CD4-positive, alpha-beta T cell treated with Interleukin-10 for 1 hour (primary cell): ENCODE data around the gene CAMTA1.
"Not testable (repeated sequence)": the region's sequence is repeated elsewhere in the genome, so short reads cannot be mapped to it uniquely, and the experiment has no call there.

Experiments
- DNase-seq: peaks from one replicate; pipeline ENCODE4 v3.0.0-alpha.2; 2020

The CAMTA1 gene

DNA sequence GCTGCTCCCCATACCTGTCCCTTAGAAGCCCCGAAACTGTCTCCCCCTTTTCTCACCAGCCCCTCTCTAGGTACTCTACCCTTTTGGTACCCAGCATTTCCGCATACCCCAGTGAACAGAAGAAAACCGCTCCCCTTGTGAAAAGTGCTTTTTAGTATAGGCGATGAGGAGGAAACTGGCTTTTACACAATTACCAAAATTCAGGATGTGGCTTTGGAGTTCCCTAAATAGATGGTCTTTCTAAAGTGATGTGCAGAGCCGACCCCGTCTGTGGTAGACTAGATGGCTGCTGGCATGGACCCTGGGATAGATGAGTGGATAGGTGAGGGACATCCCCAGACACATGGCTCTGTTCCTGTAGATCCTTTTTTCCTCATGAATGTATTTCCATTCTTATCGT, 996.2 kb downstream of the CAMTA1 start:
- no peak for DNase-seq

DNA sequence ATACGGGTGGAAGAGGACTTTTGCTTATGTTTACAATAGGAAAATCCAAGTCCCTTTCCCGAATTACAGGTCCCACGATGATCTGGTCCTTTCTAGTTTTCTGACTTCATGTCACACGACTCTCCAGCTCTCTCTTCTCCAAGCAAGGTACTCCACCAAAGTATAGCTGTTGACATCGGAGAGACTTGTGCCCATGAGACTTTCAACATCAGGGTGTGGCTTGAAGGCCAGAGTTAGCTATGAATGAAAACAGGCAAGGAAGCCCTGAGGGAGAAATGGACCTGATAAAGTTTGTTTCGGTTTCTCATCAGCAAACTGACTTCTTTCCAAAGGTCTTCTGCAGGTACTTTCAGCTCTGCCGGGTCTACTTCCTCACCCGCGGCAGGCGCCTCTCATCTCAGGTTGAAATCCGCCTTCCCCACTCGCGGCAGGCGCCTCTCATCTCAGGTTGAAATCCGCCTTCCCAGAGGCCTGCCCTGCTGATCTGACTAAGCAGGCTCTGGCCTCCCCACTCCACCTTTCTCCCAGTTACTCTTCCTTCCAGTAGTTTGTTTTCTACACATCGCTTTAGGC, 996.8 kb downstream of the CAMTA1 start:
- peak; percentile 35 for DNase-seq

DNA sequence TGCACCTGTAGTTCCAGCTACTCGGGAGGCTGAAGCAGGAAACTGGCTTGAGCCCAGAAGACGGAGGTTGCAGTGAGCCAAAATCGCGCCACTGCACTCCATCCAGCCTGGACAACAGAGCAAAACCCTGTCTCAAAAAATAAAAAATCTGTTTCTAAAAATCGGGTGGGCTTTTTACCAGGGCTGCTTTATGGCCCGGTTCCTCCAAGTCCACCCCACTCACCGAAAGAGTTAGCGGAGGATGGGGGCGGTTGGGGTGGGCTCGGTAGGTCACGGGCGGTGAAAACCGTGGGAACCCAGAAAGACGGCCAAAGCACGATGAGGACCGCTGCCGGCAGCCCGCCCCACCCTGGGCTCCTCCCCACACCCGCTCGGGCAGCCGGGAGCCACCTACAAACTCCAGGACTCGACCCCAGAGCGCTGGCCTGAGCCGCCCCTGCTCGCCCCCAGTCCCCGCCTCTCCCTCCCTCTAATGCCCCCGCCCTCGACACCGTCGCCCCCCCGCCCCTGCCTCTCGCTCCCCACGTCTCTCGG, 998.0 kb downstream of the CAMTA1 start:
- DNase-seq = no peak

DNA sequence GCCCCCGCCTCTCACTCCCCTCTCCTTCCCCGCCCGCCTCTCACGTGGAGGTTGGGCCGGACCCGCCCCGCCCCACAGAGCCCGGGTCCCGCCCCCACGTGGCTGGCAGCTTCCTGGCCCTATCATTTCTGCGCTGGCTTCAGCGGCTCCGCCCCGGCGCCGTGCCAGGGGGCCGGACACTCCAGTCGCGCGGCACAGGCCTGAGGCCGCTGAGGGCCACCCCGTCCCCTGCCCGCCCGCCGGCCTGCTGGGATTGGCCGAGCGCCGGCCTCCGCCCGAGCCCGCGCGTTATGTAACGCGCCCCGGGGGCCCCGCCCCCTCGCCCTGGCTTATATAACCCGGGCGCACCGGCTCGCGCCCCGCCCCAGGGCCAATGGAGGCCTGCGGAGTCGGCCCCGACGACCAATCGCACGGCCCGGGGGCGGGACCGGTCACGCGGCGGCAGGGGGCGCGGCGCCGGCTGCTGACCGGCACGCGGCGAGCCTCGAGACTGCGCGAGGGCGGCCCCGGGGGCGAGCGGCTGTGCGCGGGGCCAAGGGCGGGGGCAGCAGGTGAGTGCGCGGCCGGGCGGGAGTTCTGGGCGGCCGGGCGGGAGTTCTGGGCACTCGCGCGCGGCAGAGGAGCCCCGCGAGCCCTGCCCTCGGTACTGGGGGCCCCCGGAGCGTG, 998.7 kb downstream of the CAMTA1 start, which contains the start of gene PER3:
Gene PER3 (plus strand): TSS at position 466 of the 666 bp plus-strand sequence. CDS start 587 bp downstream, outside the sequence.
- peak; percentile 94 for DNase-seq

DNA sequence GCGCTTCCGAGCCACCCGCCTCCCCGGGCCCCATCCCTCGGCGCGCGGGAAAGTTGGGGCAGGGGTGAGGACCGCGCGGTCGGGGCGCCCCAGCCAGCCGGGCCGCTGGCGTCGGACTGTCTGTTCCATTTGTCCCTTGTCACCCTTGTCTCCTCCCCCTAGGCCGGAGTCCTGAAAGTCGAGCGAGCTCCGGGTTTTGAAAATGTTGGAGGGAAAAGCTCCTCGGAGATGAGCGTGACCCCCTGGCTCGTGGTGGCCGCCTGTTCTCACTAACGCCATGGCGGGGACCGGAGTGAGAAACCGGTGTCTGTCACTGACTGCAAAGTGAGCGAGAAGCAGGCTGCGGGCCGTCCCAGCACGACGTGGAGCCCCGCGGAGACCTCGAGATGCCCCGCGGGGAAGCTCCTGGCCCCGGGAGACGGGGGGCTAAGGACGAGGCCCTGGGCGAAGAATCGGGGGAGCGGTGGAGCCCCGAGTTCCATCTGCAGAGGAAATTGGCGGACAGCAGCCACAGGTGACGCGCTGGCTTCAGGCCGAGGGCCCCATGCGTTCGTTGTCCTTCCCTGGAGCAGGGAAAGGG, 999.3 kb downstream of the CAMTA1 start:
- DNase-seq = no peak

DNA sequence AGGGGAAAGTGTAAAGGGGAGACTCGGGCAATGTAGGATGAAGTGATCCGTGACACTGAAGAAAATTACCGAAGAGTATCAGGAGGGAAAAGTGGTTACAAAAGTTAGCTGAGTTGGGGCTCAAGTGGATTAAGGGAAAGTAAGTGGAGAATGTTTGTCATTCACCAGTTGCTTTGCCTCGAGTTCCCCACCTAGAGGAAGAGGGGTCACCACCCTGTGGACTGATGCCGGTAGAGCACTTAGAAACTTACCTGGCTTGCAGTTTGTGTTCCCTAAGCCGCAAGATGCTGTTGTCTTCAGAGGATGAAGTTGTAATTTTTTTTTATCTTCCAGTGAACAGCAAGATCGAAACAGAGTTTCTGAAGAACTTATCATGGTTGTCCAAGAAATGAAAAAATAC, 999.9 kb downstream of the CAMTA1 start:
- DNase-seq = no peak

DNA sequence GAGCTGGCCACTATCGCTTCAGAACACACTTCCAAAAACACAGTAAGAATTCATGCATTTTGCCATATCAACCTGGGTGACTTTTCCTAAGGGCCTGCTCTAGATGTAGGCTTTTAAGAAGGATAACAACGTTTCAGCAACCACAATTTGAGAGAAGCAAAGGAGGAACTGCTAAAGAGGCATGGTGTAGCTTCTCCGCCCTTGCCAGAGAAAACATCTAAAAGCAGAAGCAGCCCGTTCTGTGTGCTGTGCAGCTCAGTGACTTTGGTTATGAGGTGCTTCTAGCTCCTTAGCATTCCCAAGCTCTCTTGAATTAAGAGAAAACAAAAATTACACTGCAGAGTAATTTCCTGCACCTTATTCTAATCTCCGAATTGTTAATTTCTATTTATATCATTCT, 1001.5 kb downstream of the CAMTA1 start:
- DNase-seq = no peak

DNA sequence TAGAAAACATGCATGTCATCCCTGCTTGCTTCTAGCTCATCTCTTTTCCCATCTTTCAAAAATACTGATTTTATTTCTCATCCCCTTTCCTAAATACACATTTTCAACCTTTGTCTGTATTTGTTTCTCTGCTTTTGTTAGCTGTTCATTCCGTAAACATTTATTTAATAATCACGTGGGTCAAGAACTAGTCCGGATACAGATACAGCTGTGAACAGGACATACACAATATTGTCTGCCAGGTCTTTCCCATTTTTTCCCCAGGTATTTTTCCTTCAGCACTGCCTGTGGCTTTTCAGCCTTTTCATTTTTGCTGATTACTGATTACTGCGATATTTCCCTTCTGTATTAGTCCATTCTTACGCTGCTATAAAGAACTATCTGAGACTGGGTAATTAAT, 1004.6 kb downstream of the CAMTA1 start:
- no peak for DNase-seq

DNA sequence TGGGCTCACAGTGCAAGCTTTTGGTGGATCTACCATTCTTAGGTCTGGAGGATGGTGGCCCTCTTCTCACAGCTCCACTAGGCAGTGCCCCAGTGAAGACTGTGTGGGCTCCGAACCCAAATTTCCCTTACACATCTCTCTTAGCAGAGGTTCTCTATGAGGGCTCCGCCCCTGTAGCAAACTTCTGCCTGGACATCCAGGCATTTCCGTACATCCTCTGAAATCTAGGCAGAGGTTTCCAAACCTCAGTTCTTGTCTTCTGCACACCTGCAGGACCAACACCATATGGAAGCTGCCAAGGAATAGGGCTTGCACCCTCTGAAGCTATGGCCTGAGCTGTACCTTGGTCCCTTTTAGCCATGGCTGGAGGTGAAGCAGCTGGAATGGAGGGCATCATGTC, 1005.8 kb downstream of the CAMTA1 start:
- not testable (repeated sequence) for DNase-seq

DNA sequence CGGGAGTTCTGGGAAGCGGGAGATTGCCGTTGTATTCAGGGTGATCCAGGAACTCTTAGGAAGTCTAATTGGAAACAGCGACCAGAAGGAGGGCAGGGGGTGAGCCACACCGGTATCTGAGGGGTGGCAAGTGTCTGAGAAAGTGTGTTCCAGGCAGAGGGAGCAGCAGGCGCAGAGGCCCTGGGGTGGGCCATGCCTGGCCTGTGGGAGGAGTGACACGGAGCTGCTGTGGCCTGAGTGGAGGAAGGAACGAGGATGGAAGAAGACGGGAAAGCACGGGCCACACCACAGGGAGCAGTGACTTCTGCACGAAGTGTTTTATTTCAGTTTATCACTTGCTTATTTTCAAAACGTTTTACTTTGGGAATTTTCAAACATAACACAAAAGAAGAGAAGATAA, 1010.2 kb downstream of the CAMTA1 start:
- no peak for DNase-seq

DNA sequence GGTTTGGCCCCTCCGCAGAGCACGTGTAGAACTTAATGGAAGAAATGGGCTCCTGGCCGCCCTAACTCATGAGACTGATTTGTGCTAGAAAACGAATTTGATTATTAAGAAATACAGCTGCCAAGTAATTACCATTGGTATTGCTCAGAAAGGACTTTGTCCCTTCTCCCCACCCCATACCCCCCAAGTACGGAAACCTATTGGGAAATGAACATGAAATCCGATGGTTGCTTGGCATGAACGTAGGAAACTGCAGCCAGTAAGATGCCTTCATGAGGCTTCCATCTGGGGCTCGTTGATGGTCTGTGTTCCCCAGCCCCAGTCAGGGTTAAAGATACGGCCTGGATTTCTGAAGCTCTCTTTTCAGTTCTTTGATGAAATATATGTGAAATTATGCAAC, 1020.2 kb downstream of the CAMTA1 start:
- DNase-seq = no peak

DNA sequence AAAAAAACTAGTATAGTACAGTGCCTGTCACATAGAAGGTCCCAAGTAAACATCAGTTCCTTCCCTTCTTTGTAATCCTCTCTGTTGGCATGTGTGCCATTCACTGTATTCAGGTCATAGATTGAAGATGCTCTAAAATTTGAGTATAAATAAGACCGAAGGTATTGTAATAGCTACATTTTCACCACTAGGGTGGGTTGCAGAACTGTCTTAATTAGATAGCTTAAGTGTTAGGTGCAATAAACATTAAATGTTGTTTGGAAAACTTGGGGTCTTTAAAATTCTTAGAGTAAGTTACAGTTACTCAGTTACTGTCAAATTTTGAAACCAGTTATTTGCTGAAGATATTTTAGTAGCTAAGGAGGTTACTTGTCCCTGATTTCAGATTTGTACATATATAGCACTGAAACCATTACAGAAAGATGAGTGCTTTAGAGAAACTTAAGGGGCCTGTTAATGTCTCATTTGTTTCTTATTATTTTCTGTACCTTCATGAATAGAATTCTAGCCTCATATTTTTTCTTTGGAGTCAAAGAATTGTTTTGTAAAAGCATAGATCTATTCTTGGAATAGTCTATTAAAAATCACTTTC, 1023.1 kb downstream of the CAMTA1 start:
- peak; percentile 25 for DNase-seq

DNA sequence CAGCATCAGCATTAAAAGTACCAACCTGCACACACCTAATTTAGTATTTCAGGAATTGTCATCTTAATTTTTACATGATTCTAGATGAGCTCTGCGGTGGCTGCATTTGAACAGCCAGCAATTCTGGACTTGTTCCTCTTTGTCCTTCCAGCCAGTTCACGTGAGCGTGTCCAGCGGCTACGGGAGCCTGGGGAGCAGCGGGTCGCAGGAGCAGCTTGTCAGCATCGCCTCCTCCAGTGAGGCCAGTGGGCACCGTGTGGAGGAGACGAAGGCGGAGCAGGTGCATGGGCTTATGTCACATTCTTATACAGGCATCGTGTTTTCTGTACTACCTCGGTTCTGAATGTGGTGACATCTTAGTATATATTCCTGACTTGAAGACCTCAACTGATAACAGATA, 1024.5 kb downstream of the CAMTA1 start:
- no peak for DNase-seq

DNA sequence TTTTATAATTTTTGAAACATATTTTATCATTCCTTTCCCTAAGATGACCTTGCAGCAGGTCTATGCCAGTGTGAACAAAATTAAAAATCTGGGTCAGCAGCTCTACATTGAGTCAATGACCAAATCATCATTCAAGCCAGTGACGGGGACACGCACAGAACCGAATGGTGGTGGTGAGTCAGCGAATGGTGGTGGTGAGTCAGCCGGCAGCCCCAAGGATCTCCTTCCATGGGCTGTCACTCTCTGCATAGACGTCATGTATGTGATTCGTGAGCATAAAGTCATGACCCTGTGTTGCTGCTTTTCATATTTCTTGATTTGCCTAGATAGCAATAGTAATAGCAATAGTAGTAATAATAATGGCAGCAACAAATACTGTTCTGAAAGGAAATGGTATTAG, 1025.1 kb downstream of the CAMTA1 start:
- no peak for DNase-seq

DNA sequence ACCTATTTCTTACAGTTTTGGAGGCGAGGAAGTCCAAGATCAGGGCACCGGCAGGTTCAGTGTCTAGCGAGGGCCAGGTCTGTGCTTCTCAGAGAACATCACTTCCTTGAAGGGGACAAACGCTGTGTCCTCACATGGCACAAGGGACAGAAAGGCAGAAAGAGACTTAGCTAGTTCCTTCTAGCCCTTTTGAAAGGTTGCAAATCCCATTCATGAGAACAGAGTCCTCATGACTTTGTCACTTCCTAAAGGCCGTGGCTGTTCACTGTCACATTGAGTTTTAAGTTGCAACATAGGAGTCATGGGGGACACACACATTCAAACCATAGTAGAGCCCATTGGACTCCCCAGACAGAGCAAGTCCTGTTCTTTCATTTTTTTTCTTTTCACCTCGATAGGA, 1026.2 kb downstream of the CAMTA1 start:
- DNase-seq = no peak

DNA sequence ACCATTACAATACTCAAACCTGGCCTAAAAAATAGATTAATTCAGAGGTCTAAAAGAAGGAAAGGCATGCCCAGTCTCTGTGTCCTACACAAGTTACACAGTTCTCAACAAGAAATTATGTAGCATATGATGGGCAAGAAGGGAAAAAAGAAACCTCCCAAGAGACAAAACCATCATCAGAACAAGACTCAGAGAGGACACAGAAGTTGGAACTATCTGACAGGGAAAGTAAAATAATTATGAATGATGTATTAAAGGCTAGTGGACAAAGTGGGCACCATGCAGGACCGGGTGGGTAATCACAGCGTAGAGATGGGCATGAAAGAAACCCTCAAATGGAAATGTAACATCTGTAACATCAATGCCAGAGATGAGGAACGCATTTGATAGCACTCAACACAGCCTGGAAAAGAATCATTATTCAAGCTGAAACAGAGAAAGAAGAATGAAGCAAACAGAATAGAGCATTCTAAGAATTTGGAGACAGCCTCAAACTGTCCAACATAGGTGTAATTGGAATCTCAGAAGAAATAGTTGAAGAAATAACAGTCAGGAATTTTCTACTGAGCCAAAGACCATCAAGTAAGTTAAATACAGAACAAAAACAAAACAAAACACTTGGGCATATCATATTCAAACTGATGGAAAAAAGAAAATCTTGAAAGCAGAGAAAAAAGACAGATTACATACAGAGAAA, 1028.6 kb downstream of the CAMTA1 start:
- DNase-seq = no peak
